ENCODE results near the gene JARID2. TPM values are rescaled to one million over a fixed set of nuclear protein-coding genes. Genes with fewer than 3 reads are reported as not detected.

The JARID2 gene
- total and polyA plus RNA-seq, 2 of the 8 experiments (the other 6 are each of a cell fraction or from before 2014, with no cell fraction given) = 60.1 to 239 TPM

DNA sequence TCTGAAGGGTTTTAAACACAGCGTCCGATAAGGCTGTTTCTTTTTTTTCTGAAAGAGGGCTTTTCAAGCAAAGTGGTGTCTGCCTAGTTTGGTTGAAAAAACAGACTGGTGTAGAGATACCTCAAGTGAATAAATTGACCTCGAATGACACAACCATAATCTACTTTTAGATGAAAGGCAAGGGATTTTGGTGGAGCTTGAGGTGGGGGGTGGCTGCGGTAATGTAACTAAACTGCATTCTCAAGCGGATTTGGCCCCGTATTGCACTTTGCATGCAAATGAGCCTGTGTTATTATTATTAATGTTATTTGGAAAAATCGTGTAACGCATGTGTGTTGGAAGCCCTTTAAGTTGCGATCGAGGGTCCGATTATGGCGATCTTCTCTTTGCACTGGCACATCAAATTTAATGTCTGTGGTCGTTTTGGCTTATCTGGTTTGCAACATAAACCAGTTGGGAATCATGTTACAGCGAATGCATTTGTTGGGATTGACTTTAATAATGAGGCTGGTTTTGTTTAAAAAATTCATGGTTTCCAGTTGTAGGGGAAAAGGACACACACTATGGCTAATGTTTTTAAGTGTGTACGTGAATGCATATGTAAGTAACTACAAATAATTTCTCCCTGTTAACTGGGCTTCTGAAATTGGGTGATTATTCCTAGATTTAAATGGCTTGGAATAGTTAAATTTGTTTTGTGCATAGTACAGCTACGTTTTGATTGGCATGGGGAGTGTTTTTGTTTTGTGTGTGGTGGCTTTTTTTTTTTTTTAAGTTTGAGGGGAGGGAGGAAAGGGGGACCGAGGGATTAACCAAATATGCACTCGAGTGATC lies 1.0 kb downstream of the JARID2 start:
- Histone ChIP-seq H4K8ac (ENCODE audit: extremely low read depth, insufficient read depth, low read length) (no peak overlapping the region), H3K14ac (ENCODE audit: insufficient read length) (no peak overlapping the region), H3K4me1 (replicated peaks in 1 of 4; ENCODE audit: control insufficient read depth in 3 of 4, insufficient read depth in 4 of 4, low read length in 3 of 4) (peaks cover 5 to 16% (median 11%) of the 10 kb centered on the region in 4 experiments), H2BK120ac (replicated peaks; ENCODE audit: low read depth, low read length) (no peak overlapping the region), H3K23me2 (ENCODE audit: low read depth, low read length) (peaks cover 13% of the 10 kb centered on the region), H3K4ac (replicated peaks; ENCODE audit: insufficient read length, low read depth, low read length) (no peak overlapping the region), H2BK15ac (ENCODE audit: low read length) (no peak overlapping the region), H3K9ac (replicated peaks in 1 of 4; ENCODE audit: extremely low read depth in 1 of 4, low read depth in 3 of 4, low read length in 3 of 4) (peak overlapping the region; percentile 46 to 89 (median 82); a peak in 6 of 7 replicates), H4K20me1 (replicated peaks in 1 of 2; ENCODE audit: control insufficient read depth in 1 of 2, insufficient read depth in 2 of 2, low read length in 2 of 2) (peaks cover 32 to 40% of the 10 kb centered on the region in 2 experiments), H3K4me2 (ENCODE audit: insufficient read depth in 1 of 2, low read depth in 2 of 2, low read length in 2 of 2) (peak overlapping the region; percentile 59 to 89; a peak in 3 of 4 replicates), H4K91ac (replicated peaks; ENCODE audit: insufficient read length, low read length) (no peak overlapping the region), H2AFZ (ENCODE audit: low read length) (no peak overlapping the region), H2BK20ac (ENCODE audit: low read length) (no peak overlapping the region), H3K18ac (ENCODE audit: extremely low read depth, low read length) (peak overlapping the region; percentile 44), H3K23ac (ENCODE audit: insufficient read length) (no peak overlapping the region), H2BK5ac (ENCODE audit: low read depth, low read length) (0 out of 2 replicates have a peak overlapping the region, but pooled peaks have one; percentile 15), H3K79me2 (ENCODE audit: control insufficient read depth in 1 of 2, insufficient read depth in 2 of 2, low read length in 2 of 2) (peaks cover 56 to 76% of the 10 kb centered on the region in 2 experiments), H3K9me3 (ENCODE audit: insufficient read depth in 2 of 2, low read depth in 1 of 2, low read length in 1 of 2) (no peaks in the 10 kb centered on the region), H3K36me3 (ENCODE audit: control insufficient read depth in 2 of 4, insufficient read depth in 4 of 4, low read length in 3 of 4) (0 out of 8 replicates have a peak, but pooled peaks cover 0 to 3% (median 0%) of the 10 kb centered on the region in 4 experiments), H3K27ac (ENCODE audit: low read depth, low read length) (no peak overlapping the region; the same call in 1 of the 2 replicates), H2AK5ac (ENCODE audit: low read depth, low read length) (no peak overlapping the region), H3K79me1 (ENCODE audit: low read depth, low read length) (no peaks in the 10 kb centered on the region), H2BK12ac (ENCODE audit: low read depth, low read length) (no peak overlapping the region), H3K27me3 (replicated peaks in 1 of 4; ENCODE audit: control insufficient read depth in 3 of 4, extremely low read depth in 1 of 4, insufficient read depth in 3 of 4, low read length in 3 of 4) (no peaks in the 10 kb centered on the region), H3K4me3 (ENCODE audit: extremely low read depth in 1 of 4, insufficient read depth in 2 of 4, low read depth in 3 of 4, low read length in 4 of 4) (peak overlapping the region; percentile 94 to 99 (median 96)), H3K56ac (replicated peaks; ENCODE audit: insufficient read length, low read depth, low read length) (peak overlapping the region; percentile 74), H4K5ac (ENCODE audit: insufficient read length, low read depth, low read length) (no peak overlapping the region)
- TF ChIP-seq JUND (IDR thresholded peaks at IDR 0.05; ENCODE audit: low read length) = no peak
- TF ChIP-seq CHD1 (IDR thresholded peaks at IDR 0.05; ENCODE audit: low read depth, low read length) = peak; percentile 39; the same call in 1 of the 2 replicates
- TF ChIP-seq SP1 (IDR thresholded peaks at IDR 0.05; ENCODE audit: low read depth, low read length) = no peak
- 0 out of 2 replicates have a peak, but pooled peaks have one; percentile 24 for TF ChIP-seq TAF1 (IDR thresholded peaks at IDR 0.05; ENCODE audit: low read depth, low read length)
- no peak for FAIRE-seq
- DNase-seq (ENCODE audit: low read depth in 1 of 2, low spot score in 2 of 2) = no peak
- ChIA-PET POLR2A (ENCODE audit: partially characterized antibody) (interaction anchor here (0.7 to 1.3 kb wide), 5 partner anchors 13 to 208 kb away, joined by 3 to 4 read pairs (median 4); no protein-coding TSS in a partner anchor), CTCF (ENCODE audit: partially characterized antibody) (interaction anchor here (0.6 to 0.7 kb wide), 2 partner anchors 325 to 881 kb away, joined by 3 read pairs; no protein-coding TSS in a partner anchor)
- WGBS, 2 experiments (ENCODE audit: extremely low coverage in 1 of 2, insufficient coverage in 1 of 2, insufficient read length in 1 of 2, insufficient replicate concordance in 2 of 2, low coverage in 1 of 2, low lambda C conversion rate in 2 of 2, missing lambda C conversion rate in 1 of 2) = 1% methylated on average over 18 of the region's 18 CpGs; no CpG with 5 or more reads in 1 of the 2 experiments
